ENCODE results near the gene MPND. TPM values are rescaled to one million over a fixed set of nuclear protein-coding genes. Genes with fewer than 3 reads are reported as not detected.

Gene MPND
- total and polyA plus RNA-seq, 2 of the 13 experiments (the other 11 are each of a cell fraction or from before 2014, with no cell fraction given) = 10.8 to 15.8 TPM

DNA sequence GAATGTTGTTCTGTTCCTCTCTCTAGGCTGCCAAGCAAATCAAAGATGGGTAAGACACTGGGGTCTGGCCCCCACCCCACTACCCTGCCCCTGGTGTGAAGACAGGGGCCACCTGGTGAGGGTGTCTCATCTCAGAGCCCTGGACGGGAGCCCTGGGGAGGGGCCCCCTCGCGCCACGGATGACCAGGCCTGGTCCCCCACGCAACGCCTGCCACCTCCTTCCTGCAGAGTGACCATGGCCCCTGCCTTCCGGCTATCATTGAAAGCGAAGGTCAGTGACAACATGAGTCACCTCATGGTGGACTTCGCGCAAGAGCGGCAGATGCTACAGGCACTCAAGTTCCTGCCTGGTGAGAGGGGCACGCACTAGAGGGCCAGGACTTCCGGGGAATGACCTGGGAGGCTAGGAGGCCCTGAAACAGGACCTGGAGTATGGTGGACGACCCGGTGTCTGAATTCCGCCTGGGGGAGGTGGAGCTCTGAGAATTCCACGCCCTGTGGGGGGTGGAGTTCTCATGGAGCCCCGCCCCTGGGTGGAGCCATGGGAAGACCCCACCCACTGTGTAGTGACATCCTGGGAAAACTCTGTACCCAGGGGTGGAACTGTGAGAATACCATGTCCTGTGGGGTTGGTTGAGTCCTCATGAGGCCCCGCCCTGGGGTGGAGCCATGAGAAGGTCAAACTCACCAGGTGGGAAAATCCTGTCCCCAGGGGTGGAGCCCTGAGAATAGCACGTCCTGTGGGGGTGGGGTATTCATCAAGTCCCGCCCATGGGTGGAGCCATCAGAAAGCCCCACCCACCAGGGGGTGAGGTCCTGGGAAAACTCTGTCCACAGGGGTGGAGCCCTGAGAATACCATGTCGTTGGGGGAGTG lies 32.9 kb upstream of the MPND start (continued):
- TF ChIP-seq ATF2 (CRISPR knock-in tag; IDR thresholded peaks at IDR 0.05) (peak; percentile 91), PAX8 (CRISPR knock-in tag; IDR thresholded peaks at IDR 0.05; ENCODE audit: borderline replicate concordance) (no peak), HNRNPK (IDR thresholded peaks at IDR 0.05; ENCODE audit: low read depth, low read length, poor library complexity, severe bottlenecking) (no peak), TFAP4 (IDR thresholded peaks at IDR 0.05; ENCODE audit: borderline replicate concordance, low read depth) (peak; percentile 71; the same call in 1 of the 2 replicates), ZNF235 (CRISPR knock-in tag; IDR thresholded peaks at IDR 0.05; ENCODE audit: borderline replicate concordance) (peak; percentile 77; the same call in 1 of the 2 replicates), MEIS2 (CRISPR knock-in tag; IDR thresholded peaks at IDR 0.05) (peak; percentile 94), ZNF354B (CRISPR knock-in tag; IDR thresholded peaks at IDR 0.05) (0 out of 2 replicates have a peak, but pooled peaks have one; percentile 57), YEATS4 (CRISPR knock-in tag; IDR thresholded peaks at IDR 0.05; ENCODE audit: borderline replicate concordance) (peak; percentile 83), FLYWCH1 (CRISPR knock-in tag; IDR thresholded peaks at IDR 0.05) (no peak), ZNF496 (CRISPR knock-in tag; IDR thresholded peaks at IDR 0.05; ENCODE audit: insufficient replicate concordance) (no peak), ZNF556 (CRISPR knock-in tag; IDR thresholded peaks at IDR 0.05; ENCODE audit: borderline replicate concordance) (peak; percentile 67; the same call in 1 of the 2 replicates), ATAD3A (CRISPR knock-in tag; IDR thresholded peaks at IDR 0.05) (no peak)
- TF ChIP-seq, protein P1, sequence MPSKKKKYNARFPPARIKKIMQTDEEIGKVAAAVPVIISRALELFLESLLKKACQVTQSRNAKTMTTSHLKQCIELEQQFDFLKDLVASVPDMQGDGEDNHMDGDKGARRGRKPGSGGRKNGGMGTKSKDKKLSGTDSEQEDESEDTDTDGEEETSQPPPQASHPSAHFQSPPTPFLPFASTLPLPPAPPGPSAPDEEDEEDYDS (CRISPR knock-in tag; IDR thresholded peaks at IDR 0.05) = peak; percentile 60

All from HepG2 (cell line).